Nephron progenitor cell (in vitro differentiated cells): ENCODE data around the gene NDFIP1.

Experiments
- DNase-seq: peaks from one replicate; pipeline ENCODE4 v3.0.0; 2021
- H3K27ac Mint-ChIP-seq: 2 replicates; pipeline ENCODE4 v1.8.0; 2021; ENCODE audit warnings: mild to moderate bottlenecking, moderate library complexity, mixed read lengths
- H3K27me3 Mint-ChIP-seq: 2 replicates; pipeline ENCODE4 v1.8.0; 2021; ENCODE audit warnings: mild to moderate bottlenecking, low read depth, mixed read lengths; ENCODE audit not compliant: poor library complexity
- H3K36me3 Mint-ChIP-seq: 2 replicates; pipeline ENCODE4 v1.8.0; 2021; ENCODE audit warnings: low read depth, mixed read lengths
- H3K4me1 Mint-ChIP-seq: 2 replicates; pipeline ENCODE4 v1.8.0; 2021; ENCODE audit warnings: mixed read lengths
- H3K4me3 Mint-ChIP-seq: 2 replicates; pipeline ENCODE4 v1.8.0; 2021; ENCODE audit warnings: mild to moderate bottlenecking, moderate library complexity, mixed read lengths
- H3K9me3 Mint-ChIP-seq: 2 replicates; pipeline ENCODE4 v1.8.0; 2021; ENCODE audit warnings: mild to moderate bottlenecking, moderate library complexity, mixed read lengths
- TF ChIP-seq, protein P1 (sequence below): fragments of 200-600 bp; sonication (generic); IDR thresholded peaks from 2 replicates; pipeline ENCODE4 v1.5.0; 2021; ENCODE audit warnings: antibody characterized with exemption

Gene NDFIP1

GRCh38 chr5:142109331-142110045 is 909 bp downstream of the NDFIP1 start:
- DNase-seq = no peak
- TF ChIP-seq, protein P1, sequence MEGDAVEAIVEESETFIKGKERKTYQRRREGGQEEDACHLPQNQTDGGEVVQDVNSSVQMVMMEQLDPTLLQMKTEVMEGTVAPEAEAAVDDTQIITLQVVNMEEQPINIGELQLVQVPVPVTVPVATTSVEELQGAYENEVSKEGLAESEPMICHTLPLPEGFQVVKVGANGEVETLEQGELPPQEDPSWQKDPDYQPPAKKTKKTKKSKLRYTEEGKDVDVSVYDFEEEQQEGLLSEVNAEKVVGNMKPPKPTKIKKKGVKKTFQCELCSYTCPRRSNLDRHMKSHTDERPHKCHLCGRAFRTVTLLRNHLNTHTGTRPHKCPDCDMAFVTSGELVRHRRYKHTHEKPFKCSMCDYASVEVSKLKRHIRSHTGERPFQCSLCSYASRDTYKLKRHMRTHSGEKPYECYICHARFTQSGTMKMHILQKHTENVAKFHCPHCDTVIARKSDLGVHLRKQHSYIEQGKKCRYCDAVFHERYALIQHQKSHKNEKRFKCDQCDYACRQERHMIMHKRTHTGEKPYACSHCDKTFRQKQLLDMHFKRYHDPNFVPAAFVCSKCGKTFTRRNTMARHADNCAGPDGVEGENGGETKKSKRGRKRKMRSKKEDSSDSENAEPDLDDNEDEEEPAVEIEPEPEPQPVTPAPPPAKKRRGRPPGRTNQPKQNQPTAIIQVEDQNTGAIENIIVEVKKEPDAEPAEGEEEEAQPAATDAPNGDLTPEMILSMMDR = no peak

DNA sequence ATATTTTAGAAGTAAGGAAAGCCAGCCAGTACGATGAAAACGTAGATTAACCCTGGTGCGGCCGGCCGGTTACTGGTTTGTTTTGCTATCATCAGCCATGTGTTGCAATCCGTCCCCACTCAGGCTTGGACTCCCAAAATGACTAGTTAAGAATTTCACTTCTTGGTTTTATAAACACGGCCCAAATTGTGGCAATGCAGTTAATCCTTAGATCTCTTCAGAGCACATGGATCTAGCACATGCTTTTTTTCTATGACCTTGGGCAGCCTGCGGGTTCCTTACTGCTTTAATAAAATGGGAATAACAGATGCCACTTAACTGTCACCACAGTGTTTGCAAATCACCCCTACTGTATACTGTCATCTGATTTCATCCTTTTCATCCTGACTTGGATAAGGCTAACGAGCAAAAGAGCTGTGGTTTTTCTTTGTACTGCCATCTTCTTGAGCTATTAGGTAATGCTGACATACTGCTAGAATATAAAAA is 1.5 kb downstream of the NDFIP1 start:
- Mint-ChIP-seq H3K36me3 (peaks cover 33% of the 10 kb centered on the region), H3K4me3 (peak overlapping the region; percentile 98), H3K27me3 (peaks cover 5% of the 10 kb centered on the region), H3K9me3 (peaks cover 23% of the 10 kb centered on the region), H3K4me1 (peaks cover 22% of the 10 kb centered on the region), H3K27ac (no peak overlapping the region)
- TF ChIP-seq, protein P1 = no peak
- DNase-seq = peak; percentile 5

More at GRCh38 chr5:142109331-142110045, 909 bp downstream of the NDFIP1 start:
- H3K4me3 Mint-ChIP-seq = peak overlapping the region; percentile 98
- H3K4me1 Mint-ChIP-seq = peaks cover 22% of the 10 kb centered on the region
- peaks cover 23% of the 10 kb centered on the region for H3K9me3 Mint-ChIP-seq
- H3K36me3 Mint-ChIP-seq = peaks cover 29% of the 10 kb centered on the region
- H3K27me3 Mint-ChIP-seq = peaks cover 10% of the 10 kb centered on the region
- peak overlapping the region; percentile 89 for H3K27ac Mint-ChIP-seq

DNA sequence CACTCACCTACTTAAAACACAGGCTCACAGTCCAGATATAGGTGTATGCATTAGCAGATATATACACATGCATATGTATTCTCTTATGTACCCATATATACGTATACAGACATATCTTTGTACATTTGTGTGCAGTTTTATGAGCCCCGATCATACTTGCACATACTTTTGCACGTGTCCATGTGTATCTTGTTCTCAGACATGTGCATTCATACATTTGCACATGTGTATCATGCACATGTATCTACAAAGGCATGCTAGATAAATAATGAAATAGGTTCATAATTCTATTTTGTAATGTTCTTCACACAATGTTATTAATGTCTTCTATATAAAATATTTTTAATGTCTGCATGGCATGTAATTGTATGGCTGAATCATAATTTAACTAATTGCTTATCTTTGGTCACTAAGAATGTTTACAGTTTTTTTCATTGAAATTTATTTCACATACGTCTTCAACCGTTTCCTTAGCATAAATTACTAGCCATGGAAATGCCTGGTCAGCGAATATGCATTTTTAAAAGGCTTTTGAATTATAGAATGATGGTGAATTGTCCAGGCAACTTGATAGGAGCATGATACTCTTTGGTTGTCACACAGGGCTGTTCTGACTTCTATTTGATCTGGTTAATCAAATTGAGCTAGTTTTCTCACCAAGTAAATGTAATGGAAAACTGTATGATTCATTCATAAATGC is 2.6 kb downstream of the NDFIP1 start:
- TF ChIP-seq, protein P1 = no peak
- Mint-ChIP-seq H3K4me1 (peaks cover 22% of the 10 kb centered on the region), H3K36me3 (peaks cover 38% of the 10 kb centered on the region), H3K27me3 (no peaks in the 10 kb centered on the region), H3K27ac (no peak overlapping the region), H3K4me3 (peak overlapping the region; percentile 98), H3K9me3 (peaks cover 23% of the 10 kb centered on the region)
- DNase-seq = no peak

DNA sequence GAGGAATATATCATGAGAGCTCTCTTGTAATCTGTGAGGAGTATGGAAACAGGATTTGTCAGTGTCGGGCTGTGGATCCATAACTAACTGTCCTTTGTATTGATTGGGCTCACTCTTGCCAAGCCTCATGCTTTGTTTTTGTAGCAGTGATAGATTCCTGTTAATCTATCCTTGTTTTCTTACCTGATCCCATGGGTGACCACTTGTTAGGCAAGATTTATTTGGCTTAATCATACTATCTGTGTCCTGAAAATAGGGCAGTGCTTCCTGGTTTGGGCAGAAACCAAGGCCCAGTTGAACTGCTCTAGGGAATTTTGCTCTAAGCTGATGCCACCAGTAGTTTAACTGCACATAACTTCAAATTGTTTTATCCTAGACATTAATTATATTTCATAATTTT is 6.1 kb downstream of the NDFIP1 start:
- no peak overlapping the region for H3K27ac Mint-ChIP-seq
- no peak overlapping the region for H3K4me3 Mint-ChIP-seq
- TF ChIP-seq, protein P1 = no peak
- DNase-seq = no peak
- H3K9me3 Mint-ChIP-seq = peaks cover 23% of the 10 kb centered on the region
- H3K36me3 Mint-ChIP-seq = peaks cover 38% of the 10 kb centered on the region
- H3K27me3 Mint-ChIP-seq = no peaks in the 10 kb centered on the region
- H3K4me1 Mint-ChIP-seq = peaks cover 22% of the 10 kb centered on the region

DNA sequence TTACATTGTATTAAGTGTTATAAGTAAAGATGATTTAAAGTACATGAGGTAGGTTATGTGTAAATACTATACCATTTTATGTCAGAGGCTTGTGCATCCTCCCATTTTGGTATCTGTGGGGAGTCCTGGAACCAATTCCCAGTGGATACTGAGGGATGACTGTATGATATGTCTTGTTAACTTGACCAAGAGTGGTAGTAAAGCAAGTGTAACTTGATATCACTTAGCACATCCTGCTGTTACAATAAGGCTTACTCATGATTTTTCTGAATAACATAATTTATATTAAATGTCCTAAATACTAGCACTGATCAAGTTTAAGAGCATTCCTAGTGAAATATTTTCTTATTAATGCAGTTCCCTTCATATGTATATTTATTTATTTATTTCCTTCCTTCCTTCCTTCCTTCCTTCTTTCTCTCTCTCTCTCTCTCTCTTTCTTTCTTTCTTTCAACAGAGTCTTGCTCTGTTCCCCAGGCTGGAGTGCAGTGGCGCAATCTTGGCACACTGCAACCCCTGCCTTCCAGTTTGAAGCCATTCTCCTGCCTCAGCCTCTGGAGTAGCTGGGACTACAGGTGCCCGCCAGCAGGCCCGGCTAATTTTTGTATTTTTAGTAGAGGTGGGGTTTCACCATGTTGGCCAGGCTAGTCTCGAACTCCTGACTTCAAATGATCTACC is 7.5 kb downstream of the NDFIP1 start:
- no peaks in the 10 kb centered on the region for H3K27me3 Mint-ChIP-seq

More for the DNA sequence above, 7.5 kb downstream of the NDFIP1 start:
- H3K9me3 Mint-ChIP-seq = peaks cover 23% of the 10 kb centered on the region
- no peak overlapping the region for H3K27ac Mint-ChIP-seq
- no peak for DNase-seq
- H3K4me3 Mint-ChIP-seq = no peak overlapping the region
- peaks cover 38% of the 10 kb centered on the region for H3K36me3 Mint-ChIP-seq
- TF ChIP-seq, protein P1 = no peak
- H3K4me1 Mint-ChIP-seq = peaks cover 20% of the 10 kb centered on the region
